Measurements from ENCODE around the gene SLA2. TPM values are rescaled to one million over a fixed set of nuclear protein-coding genes. Genes with fewer than 3 reads are reported as not detected.

Gene SLA2
- total and polyA plus RNA-seq, 2 of the 8 experiments (the other 6 are each of a cell fraction or from before 2014, with no cell fraction given), result 0.18 TPM; not detected in 1

- CTCF ChIA-PET (ENCODE audit: partially characterized antibody), result interaction anchor here (0.7 to 9.9 kb wide), 13 partner anchors 9 to 321 kb away, joined by 3 to 92 read pairs (median 8); partner anchors contain the start of genes RAB5IF and SLA2
- Histone ChIP-seq H3K36me3 (ENCODE audit: control insufficient read depth in 2 of 4, insufficient read depth in 4 of 4, low read length in 3 of 4) (no peaks in the 10 kb centered on the region), H2AFZ (ENCODE audit: low read length) (no peak overlapping the region), H3K4me1 (replicated peaks in 1 of 4; ENCODE audit: control insufficient read depth in 3 of 4, insufficient read depth in 4 of 4, low read length in 3 of 4) (no peaks in the 10 kb centered on the region; a peak in 2 of 7 replicates), H3K4ac (replicated peaks; ENCODE audit: insufficient read length, low read depth, low read length) (no peak overlapping the region), H3K79me2 (ENCODE audit: control insufficient read depth in 1 of 2, insufficient read depth in 2 of 2, low read length in 2 of 2) (no peaks in the 10 kb centered on the region), H3K4me2 (ENCODE audit: insufficient read depth in 1 of 2, low read depth in 2 of 2, low read length in 2 of 2) (no peak overlapping the region), H4K5ac (ENCODE audit: insufficient read length, low read depth, low read length) (no peak overlapping the region), H4K91ac (replicated peaks; ENCODE audit: insufficient read length, low read length) (peak overlapping the region; percentile 65), H3K9me3 (ENCODE audit: insufficient read depth in 2 of 2, low read depth in 1 of 2, low read length in 1 of 2) (no peaks in the 10 kb centered on the region), H4K20me1 (replicated peaks in 1 of 2; ENCODE audit: control insufficient read depth in 1 of 2, insufficient read depth in 2 of 2, low read length in 2 of 2) (no peaks in the 10 kb centered on the region), H2BK5ac (ENCODE audit: low read depth, low read length) (no peak overlapping the region), H3K23me2 (ENCODE audit: low read depth, low read length) (no peaks in the 10 kb centered on the region), H3K79me1 (ENCODE audit: low read depth, low read length) (no peaks in the 10 kb centered on the region), H3K56ac (replicated peaks; ENCODE audit: insufficient read length, low read depth, low read length) (no peak overlapping the region), H4K8ac (ENCODE audit: extremely low read depth, insufficient read depth, low read length) (no peak overlapping the region), H2BK120ac (replicated peaks; ENCODE audit: low read depth, low read length) (peak overlapping the region; percentile 74), H2BK20ac (ENCODE audit: low read length) (no peak overlapping the region), H3K27me3 (replicated peaks in 1 of 4; ENCODE audit: control insufficient read depth in 3 of 4, extremely low read depth in 1 of 4, insufficient read depth in 3 of 4, low read length in 3 of 4) (no peaks in the 10 kb centered on the region), H3K18ac (ENCODE audit: extremely low read depth, low read length) (no peak overlapping the region), H3K23ac (ENCODE audit: insufficient read length) (no peak overlapping the region), H3K27ac (ENCODE audit: low read depth, low read length) (no peak overlapping the region), H3K9ac (replicated peaks in 1 of 4; ENCODE audit: extremely low read depth in 1 of 4, low read depth in 3 of 4, low read length in 3 of 4) (no peak overlapping the region), H3K14ac (ENCODE audit: insufficient read length) (no peak overlapping the region), H2BK15ac (ENCODE audit: low read length) (peak overlapping the region; percentile 18; the same call in 1 of the 2 replicates), H2AK5ac (ENCODE audit: low read depth, low read length) (no peak overlapping the region), H3K4me3 (ENCODE audit: extremely low read depth in 1 of 4, insufficient read depth in 2 of 4, low read depth in 3 of 4, low read length in 4 of 4) (no peak overlapping the region), H2BK12ac (ENCODE audit: low read depth, low read length) (0 out of 2 replicates have a peak overlapping the region, but pooled peaks have one; percentile 23)
- DNase-seq (ENCODE audit: low read depth in 1 of 2, low spot score in 2 of 2) (no peak), FAIRE-seq (no peak)
- POLR2A ChIA-PET (ENCODE audit: partially characterized antibody), result interaction anchor here (1.0 to 1.4 kb wide), 3 partner anchors 16 to 45 kb away, joined by 3 read pairs; no protein-coding TSS in a partner anchor
- WGBS, 2 experiments (ENCODE audit: extremely low coverage in 1 of 2, insufficient coverage in 1 of 2, insufficient read length in 1 of 2, insufficient replicate concordance in 2 of 2, low coverage in 1 of 2, low lambda C conversion rate in 2 of 2, missing lambda C conversion rate in 1 of 2), result 93% methylated on average over 6 of the region's 6 CpGs; no CpG with 5 or more reads in 1 of the 2 experiments
- TF ChIP-seq TCF12 (IDR thresholded peaks at IDR 0.05; ENCODE audit: low read depth, low read length) (no peak), BACH1 (IDR thresholded peaks at IDR 0.05; ENCODE audit: low read length) (no peak), TAF7 (optimal IDR thresholded peaks at IDR 0.05; ENCODE audit: borderline replicate concordance, low read depth, low read length) (no peak), RXRA (IDR thresholded peaks at IDR 0.05; ENCODE audit: insufficient read depth, low read depth, low read length) (no peak), KDM4A (IDR thresholded peaks at IDR 0.05; ENCODE audit: low read depth, low read length, severe bottlenecking) (no peak), KDM5A (IDR thresholded peaks at IDR 0.05; ENCODE audit: low read length) (no peak), RBBP5 (IDR thresholded peaks at IDR 0.05; ENCODE audit: borderline replicate concordance, low read depth, low read length) (no peak), RFX5 (IDR thresholded peaks at IDR 0.05; ENCODE audit: borderline replicate concordance, low read depth, low read length) (no peak), NRF1 (IDR thresholded peaks at IDR 0.05; ENCODE audit: low read depth, low read length) (no peak), SP1 (IDR thresholded peaks at IDR 0.05; ENCODE audit: low read depth, low read length) (no peak), KDM1A (IDR thresholded peaks at IDR 0.05; ENCODE audit: borderline replicate concordance, low read length) (no peak), SIX5 (IDR thresholded peaks at IDR 0.05; ENCODE audit: low read depth, low read length) (no peak), CBX8 (IDR thresholded peaks at IDR 0.05; ENCODE audit: borderline replicate concordance, low read depth, low read length) (no peak), TEAD4 (IDR thresholded peaks at IDR 0.05; ENCODE audit: low read depth, low read length) (no peak)
Measured at GRCh38 chr20:36631646-36632045, 14.3 kb downstream of the SLA2 start.
